Thyroid gland (tissue), 4 donors: ENCODE results near the gene NDE1. TPM values are rescaled to one million over a fixed set of nuclear protein-coding genes. Genes with fewer than 3 reads are reported as not detected.

Source experiments
- DNase-seq, 2 donors: peaks; one replicate each; pipeline ENCODE4 v3.0.0-alpha.2; 2019
- H3K27ac ChIP-seq, 3 donors: fragments of 200-600 bp; sonication (generic); 1 replicate in 2 of 3; 2 replicates in 1 of 3; pipeline ENCODE4 v1.5.1; 2016 to 2019; ENCODE audit warnings: mild to moderate bottlenecking in 1 of 3, moderate library complexity in 1 of 3
- H3K27me3 ChIP-seq: fragments of 200-600 bp; sonication (generic); one replicate; pipeline ENCODE4 v1.5.1; 2019
- H3K36me3 ChIP-seq, 2 donors: fragments of 200-600 bp; sonication (generic); one replicate each; pipeline ENCODE4 v1.5.1; 2016 to 2019
- H3K4me1 ChIP-seq, 2 donors: fragments of 200-600 bp; sonication (generic); one replicate each; pipeline ENCODE4 v1.5.1; 2017 to 2019
- H3K4me3 ChIP-seq, 3 donors: fragments of 200-600 bp; sonication (generic); replicated peaks in 1 of 3; 1 replicate in 2 of 3; 2 replicates in 1 of 3; pipeline ENCODE4 v1.5.1; 2016; ENCODE audit warnings: mild to moderate bottlenecking in 1 of 3
- H3K9me3 ChIP-seq: fragments of 200-600 bp; sonication (generic); one replicate; pipeline ENCODE4 v1.5.1; 2017
- CTCF ChIP-seq, 6 experiments: fragments of 200-600 bp in 3 of 6; fragments of 450-650 bp in 3 of 6; sonication (generic) in 3 of 6; IDR thresholded peaks; one replicate each; pipeline ENCODE4 v1.5.1; 2016 to 2019; ENCODE audit warnings: antibody characterized with exemption in 6 of 6, mild to moderate bottlenecking in 2 of 6, inconsistent platforms in 1 of 6, moderate library complexity in 1 of 6
- POLR2A ChIP-seq, 2 donors: fragments of 450-650 bp; IDR thresholded peaks; one replicate each; pipeline ENCODE4 v1.6.1; 2017; ENCODE audit warnings: antibody characterized with exemption in 2 of 2, mild to moderate bottlenecking in 2 of 2, moderate library complexity in 1 of 2
- WGBS, 2 donors: methylation state at CpG; one replicate each; pipeline ENCODE4 v1.1.5; 2017; 5-methylcytosine and 5-hydroxymethylcytosine counted together
- intact Hi-C: fragments of 100-400 bp; cut with DNase I; formaldehyde crosslinking; loops from one replicate; pipeline ENCODE4 v1.15.1; 2023
- total RNA-seq, 4 donors: library from RNA; depleted of rRNA; stranded (reverse); fragments of >200 nt; gene quantifications; one replicate each; pipeline ENCODE4 v1.2.3, GENCODE V29; 2016

Gene NDE1
- total RNA-seq, 4 donors from 2014 or later: 7.7 to 21.3 (median 14.7) TPM

DNA sequence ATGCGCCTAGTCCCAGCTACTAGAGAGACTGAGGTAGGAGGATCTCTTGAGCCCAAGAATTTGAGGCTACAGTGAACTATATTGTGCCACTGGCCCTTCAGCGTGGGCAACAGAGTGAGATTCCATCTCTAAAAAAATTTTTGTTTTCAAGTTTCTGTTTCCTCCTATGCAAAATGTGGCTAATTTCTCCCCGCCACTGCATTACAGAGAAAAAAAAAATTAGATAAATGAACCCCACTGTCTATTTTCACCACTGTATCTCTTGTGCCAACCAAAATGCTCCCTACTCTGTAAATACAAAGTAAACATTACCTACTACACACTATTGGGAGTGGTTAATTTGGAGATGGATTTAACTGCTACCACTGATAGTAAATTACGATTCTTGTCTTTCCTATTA is 9.1 kb upstream of the NDE1 start:
- no peak for DNase-seq
- Histone ChIP-seq H3K27me3 (no peaks in the 10 kb centered on the region), H3K36me3 (peaks cover 24 to 26% of the 10 kb centered on the region in 2 donors), H3K27ac (no peak overlapping the region), H3K4me3 (no peak overlapping the region), H3K9me3 (no peaks in the 10 kb centered on the region), H3K4me1 (peaks cover 10 to 15% of the 10 kb centered on the region in 2 donors)
- WGBS, 2 donors: 90 to 93% methylated on average over 4 of the region's 4 CpGs
- TF ChIP-seq POLR2A (IDR thresholded peaks at IDR 0.05) (no peak), CTCF (IDR thresholded peaks at IDR 0.05) (no peak)
- intact Hi-C loops: no loop called here

DNA sequence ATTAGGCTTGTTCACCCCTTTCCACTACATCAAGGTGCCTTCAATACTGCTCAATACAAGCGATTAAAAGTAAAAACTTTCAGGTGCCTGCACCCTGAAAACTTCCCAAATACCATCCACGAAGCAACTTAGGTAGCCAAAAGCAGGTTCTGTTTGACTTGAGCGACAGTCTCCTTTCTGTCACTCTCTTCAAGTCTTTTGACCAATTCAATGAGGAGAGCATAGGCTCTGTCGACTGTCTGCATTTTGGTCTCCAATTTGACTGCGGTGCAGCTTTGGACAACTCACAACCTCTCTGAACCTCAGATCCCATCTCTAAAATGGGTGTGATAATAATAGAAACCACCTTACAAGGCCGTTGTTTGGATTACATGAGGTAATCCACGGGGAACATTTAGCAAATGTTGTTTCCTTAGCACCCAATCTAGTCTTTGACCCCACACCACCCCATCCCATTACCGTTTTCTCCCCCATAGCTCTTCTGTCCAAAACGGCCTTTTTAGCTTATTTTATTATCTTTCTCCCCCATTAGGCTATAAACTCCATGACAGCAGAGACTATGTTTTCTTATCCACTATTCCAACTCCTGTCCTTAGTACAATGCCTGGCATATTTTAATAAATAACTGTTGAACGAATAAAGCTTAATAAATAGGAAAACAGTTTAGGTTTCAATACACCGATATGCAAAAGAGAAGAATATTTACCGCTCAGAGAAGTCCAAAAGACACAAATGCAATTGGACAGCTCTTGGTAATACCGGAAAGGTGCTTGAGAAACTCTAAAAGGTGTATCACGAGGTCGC is 8.1 kb upstream of the NDE1 start:
- Histone ChIP-seq H3K4me1 (peaks cover 10 to 15% of the 10 kb centered on the region in 2 donors), H3K4me3 (peak overlapping the region; percentile 51 to 88 (median 66)), H3K27me3 (no peaks in the 10 kb centered on the region), H3K27ac (peak overlapping the region; percentile 86 to 99 (median 97)), H3K36me3 (peaks cover 16 to 20% of the 10 kb centered on the region in 2 donors), H3K9me3 (no peaks in the 10 kb centered on the region)
- no peak for DNase-seq
- TF ChIP-seq CTCF (IDR thresholded peaks at IDR 0.05): no peak
- TF ChIP-seq POLR2A (IDR thresholded peaks at IDR 0.05): no peak
- 21% methylated on average over 15 of the region's 15 CpGs for WGBS, 2 donors
- intact Hi-C loops: no loop called here

GRCh38 chr16:15642557-15643047 is 7.4 kb upstream of the NDE1 start:
- TF ChIP-seq POLR2A (IDR thresholded peaks at IDR 0.05): no peak
- peak in 2 of 6 experiments; percentile 22 to 24 for TF ChIP-seq CTCF (IDR thresholded peaks at IDR 0.05)
- peak overlapping the region; percentile 86 to 99 (median 97) for H3K27ac ChIP-seq
- no peaks in the 10 kb centered on the region for H3K9me3 ChIP-seq
- 0% methylated on average over 5 to 23 of the region's 23 CpGs for WGBS, 2 donors
- no peaks in the 10 kb centered on the region for H3K27me3 ChIP-seq
- H3K4me3 ChIP-seq: peak overlapping the region; percentile 51 to 88 (median 66)
- peaks cover 12 to 13% of the 10 kb centered on the region in 2 donors for H3K36me3 ChIP-seq
- peaks cover 10 to 15% of the 10 kb centered on the region in 2 donors for H3K4me1 ChIP-seq
- DNase-seq: peak; percentile 63 to 71
- intact Hi-C loops: no loop called here

DNA sequence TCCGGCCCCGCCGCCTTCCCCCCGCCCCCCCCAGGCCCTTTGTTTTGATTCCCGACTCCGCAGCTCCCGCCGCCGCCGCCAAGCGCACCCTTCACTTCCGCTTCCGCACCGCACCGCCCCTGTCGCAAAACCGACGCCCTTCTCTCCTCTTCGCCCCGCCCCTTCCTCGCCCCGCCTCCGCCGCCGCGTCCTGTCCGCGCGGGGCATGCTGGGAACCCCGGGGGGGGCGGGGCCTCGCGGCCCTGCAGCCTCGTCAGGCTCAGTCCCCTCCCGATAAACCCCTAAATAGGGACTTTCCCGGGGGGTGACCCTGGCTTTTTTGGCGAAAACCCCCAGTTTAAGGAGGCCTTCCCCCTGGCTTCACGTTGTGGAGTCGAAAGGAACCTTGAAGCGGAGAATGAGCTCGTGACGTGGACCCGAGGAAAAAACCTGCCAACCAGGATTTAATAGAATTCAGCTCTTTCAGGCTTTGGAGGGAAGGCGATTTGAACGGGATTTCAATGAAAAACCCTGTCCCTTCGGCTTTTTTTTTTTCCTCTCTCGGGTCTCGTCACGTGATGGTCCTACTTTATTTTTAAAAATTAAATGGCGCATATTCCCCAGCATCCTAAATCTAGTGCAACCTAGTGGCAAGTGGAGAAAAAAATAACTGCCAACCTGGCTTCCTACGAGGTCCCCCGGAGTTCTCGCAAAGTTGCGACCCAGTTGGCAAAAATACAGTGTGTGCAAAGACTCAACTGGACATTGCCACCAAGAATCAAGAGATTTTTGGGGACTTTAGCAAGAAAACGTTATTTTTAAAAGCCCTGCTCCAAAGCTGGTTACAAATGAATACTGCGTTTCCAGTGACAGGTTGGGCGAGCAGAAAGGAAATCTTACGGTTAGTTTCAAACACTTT is 6.7 kb upstream of the NDE1 start, which contains the start of gene MARF1:
MARF1 (minus strand) TSS at position 107 of the 898 bp plus-strand sequence. CDS start 3,921 bp downstream, outside the sequence.
- H3K36me3 ChIP-seq: peaks cover 5 to 7% of the 10 kb centered on the region in 2 donors
- TF ChIP-seq POLR2A (IDR thresholded peaks at IDR 0.05) (peak; percentile 99 to 100), CTCF (IDR thresholded peaks at IDR 0.05) (peak in 5 of 6 experiments; percentile 15 to 61 (median 38))
- H3K27me3 ChIP-seq: no peaks in the 10 kb centered on the region

More for the DNA sequence above, 6.7 kb upstream of the NDE1 start, which contains the start of gene MARF1:
- no peaks in the 10 kb centered on the region for H3K9me3 ChIP-seq
- H3K4me1 ChIP-seq: peaks cover 10 to 15% of the 10 kb centered on the region in 2 donors
- peak within 1 kb of the TSS; percentile 95 to 99 (median 97) for H3K27ac ChIP-seq
- peak within 1 kb of the TSS; percentile 51 to 88 (median 66) for H3K4me3 ChIP-seq
- intact Hi-C loops: no loop called here
- 1% methylated on average over 41 to 42 of the region's 58 CpGs for WGBS, 2 donors
- DNase-seq: peak; percentile 98 to 99
